Ovary (tissue), 9 donors: ENCODE results near the gene CAMKK2. TPM values are rescaled to one million over a fixed set of nuclear protein-coding genes. Genes with fewer than 3 reads are reported as not detected.

Experiments used
- DNase-seq, 5 donors: peaks; one replicate each; pipeline ENCODE4 v3.0.0-alpha.2; 2019 to 2020
- H3K27ac ChIP-seq, 2 donors: fragments of 200-600 bp; one replicate each; pipeline versions ENCODE4 v1.5.1 to v1.8.0; 2019 to 2022
- H3K27me3 ChIP-seq: fragments of 200-600 bp; one replicate; pipeline ENCODE4 v1.8.0; 2022
- H3K36me3 ChIP-seq: fragments of 200-600 bp; sonication (generic); one replicate; pipeline ENCODE4 v1.5.1; 2019
- H3K4me1 ChIP-seq: one replicate; pipeline ENCODE4 v1.8.1; 2013; ENCODE audit warnings: mild to moderate bottlenecking, moderate library complexity; ENCODE audit not compliant: insufficient read depth
- H3K4me3 ChIP-seq: fragments of 200-600 bp; sonication (generic); one replicate; pipeline ENCODE4 v1.5.1; 2017
- H3K9me3 ChIP-seq, 2 donors: fragments of 200-600 bp in 1 of 2; sonication (generic) in 1 of 2; one replicate each; pipeline versions ENCODE4 v1.5.1 to v1.8.1; 2013 to 2019; ENCODE audit warnings: mild to moderate bottlenecking in 1 of 2, moderate library complexity in 1 of 2
- CTCF ChIP-seq, 3 donors: fragments of 450-650 bp in 2 of 3; fragments of 200-600 bp in 1 of 3; IDR thresholded peaks; one replicate each; pipeline versions ENCODE4 v1.5.1 to v1.8.0; 2016 to 2022; ENCODE audit warnings: antibody characterized with exemption in 3 of 3, mild to moderate bottlenecking in 1 of 3
- EP300 ChIP-seq: sonication (generic); formaldehyde crosslinking; IDR thresholded peaks from one replicate; pipeline ENCODE4 v1.6.1; 2017; ENCODE audit warnings: antibody characterized with exemption
- POLR2A ChIP-seq: fragments of 450-650 bp; IDR thresholded peaks from one replicate; pipeline ENCODE4 v1.6.1; 2017; ENCODE audit warnings: antibody characterized with exemption, mild to moderate bottlenecking, moderate library complexity
- WGBS, 3 donors: extraction: QIAGEN DNeasy Blood & Tissue Kit in 1 of 3; methylation state at CpG; one replicate each; pipeline versions ENCODE4 v1.1.5 to v1.1.7; 2013 to 2017; 5-methylcytosine and 5-hydroxymethylcytosine counted together
- intact Hi-C, 4 donors: fragments of 100-400 bp; cut with DNase I; formaldehyde crosslinking; loops; one replicate each; pipeline versions ENCODE4 v1.11.0 to v1.15.1; 2022 to 2023
- polyA plus RNA-seq, 2 donors: library from polyadenylated mRNA; stranded (reverse); fragments of 200-250 nt in 1 of 2; fragments of 350-450 nt in 1 of 2; fragmentation: Illumina TruSeq in 1 of 2; extraction: RNeasy Lipid Tissue Mini Kit (QIAGEN cat#74804) in 1 of 2; gene quantifications; one replicate each; pipeline ENCODE4 v1.2.3, GENCODE V29; 2013 to 2014
- total RNA-seq, 7 donors: library from RNA; depleted of rRNA in 2 of 7; stranded (reverse); fragments of >200 nt in 2 of 7; fragmentation: NEBNext Ultra II Directional in 3 of 7; extraction: Animal tissue kit (Norgen Biotek cat#: 25700) in 3 of 7; gene quantifications; one replicate each; pipeline versions ENCODE4 v1.1.0 to v1.2.4, GENCODE V29; 2016 to 2023
- donor health status: DM: no; HTN: no; CAD: no; lungs with moderate emphysema.
- donor health status: DM: no; HTN: no; CAD: no.
- donor health status: Bipolar disorder and iron deficiency.
- donor health status: DM: yes; HTN: yes; CAD: no.
- donor health status: DM: no; HTN: no; CAD: no.
- donor health status: DM: yes; HTN: yes; CAD: no.

The CAMKK2 gene
- total and polyA plus RNA-seq, 9 donors: 19.0 to 44.6 (median 38.0) TPM

- intact Hi-C loops: no loop called here
- no peak overlapping the region for H3K4me3 ChIP-seq
- H3K36me3 ChIP-seq: no peaks in the 10 kb centered on the region
- no peaks in the 10 kb centered on the region for H3K27me3 ChIP-seq
- no peaks in the 10 kb centered on the region for H3K9me3 ChIP-seq
- peak overlapping the region in 1 of 2 donors; percentile 6 for H3K27ac ChIP-seq
- DNase-seq: no peak
- H3K4me1 ChIP-seq: peaks cover 3% of the 10 kb centered on the region
- WGBS, 3 donors: 93 to 98% (median 94%) methylated on average over 3 of the region's 3 CpGs
- no peak for TF ChIP-seq POLR2A
These were observed 77.0 kb downstream of the CAMKK2 start for GRCh38 chr12:121219353-121219986.

- Histone ChIP-seq H3K27ac (no peak overlapping the region), H3K27me3 (no peaks in the 10 kb centered on the region), H3K4me1 (peaks cover 3% of the 10 kb centered on the region), H3K9me3 (no peaks in the 10 kb centered on the region), H3K4me3 (no peak overlapping the region), H3K36me3 (no peaks in the 10 kb centered on the region)
- intact Hi-C loops: no loop called here
- 85 to 88% (median 86%) methylated on average over 18 of the region's 18 CpGs for WGBS, 3 donors
- TF ChIP-seq EP300: no peak
- TF ChIP-seq CTCF (IDR thresholded peaks at IDR 0.05): no peak
- TF ChIP-seq POLR2A: no peak
- no peak for DNase-seq
These were observed 77.7 kb downstream of the CAMKK2 start for GRCh38 chr12:121218588-121219352.

GRCh38 chr12:121217761-121218160 is 78.7 kb downstream of the CAMKK2 start:
- no peaks in the 10 kb centered on the region for H3K36me3 ChIP-seq
- H3K27ac ChIP-seq: no peak overlapping the region
- TF ChIP-seq CTCF (IDR thresholded peaks at IDR 0.05) (no peak), EP300 (no peak), POLR2A (no peak)
- H3K9me3 ChIP-seq: no peaks in the 10 kb centered on the region
- 88 to 95% (median 90%) methylated on average over 5 of the region's 5 CpGs for WGBS, 3 donors
- peaks cover 3% of the 10 kb centered on the region for H3K4me1 ChIP-seq
- intact Hi-C loops: no loop called here
- H3K4me3 ChIP-seq: no peak overlapping the region
- DNase-seq: no peak
- H3K27me3 ChIP-seq: no peaks in the 10 kb centered on the region

GRCh38 chr12:121217063-121217462 is 79.4 kb downstream of the CAMKK2 start:
- peaks cover 3% of the 10 kb centered on the region for H3K4me1 ChIP-seq
- no peak overlapping the region for H3K27ac ChIP-seq
- H3K36me3 ChIP-seq: no peaks in the 10 kb centered on the region
- no peak for DNase-seq
- TF ChIP-seq EP300: no peak
- TF ChIP-seq CTCF (IDR thresholded peaks at IDR 0.05): no peak
- TF ChIP-seq POLR2A: no peak
- H3K27me3 ChIP-seq: no peaks in the 10 kb centered on the region
- no peak overlapping the region for H3K4me3 ChIP-seq
- whole genome bisulfite sequencing, 3 donors: 71 to 74% (median 73%) methylated on average over 8 of the region's 8 CpGs
- no peaks in the 10 kb centered on the region for H3K9me3 ChIP-seq
- intact Hi-C loops: no loop called here

GRCh38 chr12:121216102-121216501 is 80.4 kb downstream of the CAMKK2 start:
- H3K27ac ChIP-seq: no peak overlapping the region
- TF ChIP-seq POLR2A (no peak), CTCF (IDR thresholded peaks at IDR 0.05) (no peak)
- WGBS, 3 donors: 81 to 91% (median 86%) methylated on average over 4 of the region's 4 CpGs
- no peaks in the 10 kb centered on the region for H3K36me3 ChIP-seq
- H3K27me3 ChIP-seq: no peaks in the 10 kb centered on the region
- no peak for DNase-seq
- no peaks in the 10 kb centered on the region for H3K9me3 ChIP-seq
- no peak overlapping the region for H3K4me3 ChIP-seq
- peaks cover 5% of the 10 kb centered on the region for H3K4me1 ChIP-seq
- intact Hi-C loops: no loop called here
